AG10803 (cell line): ENCODE data around the gene CALU.

ENCODE experiments used
- DNase-seq: peaks from one replicate; pipeline ENCODE4 v3.0.0; 2010; ENCODE audit warnings: low read depth
- H3K4me3 ChIP-seq: 2 replicates; pipeline ENCODE4 v1.5.1; 2011; ENCODE audit warnings: mild to moderate bottlenecking, low read length, control low read depth
- TF ChIP-seq, protein P1 (sequence below): conservative IDR thresholded peaks from 2 replicates; pipeline ENCODE4 v1.5.1; 2011; ENCODE audit warnings: mild to moderate bottlenecking, low read length, control low read depth, inconsistent platforms

The CALU gene

GRCh38 chr7:128810473-128810872 is 71.3 kb downstream of the CALU start:
- no peak for DNase-seq
- H3K4me3 ChIP-seq: no peak overlapping the region
- TF ChIP-seq, protein P1, sequence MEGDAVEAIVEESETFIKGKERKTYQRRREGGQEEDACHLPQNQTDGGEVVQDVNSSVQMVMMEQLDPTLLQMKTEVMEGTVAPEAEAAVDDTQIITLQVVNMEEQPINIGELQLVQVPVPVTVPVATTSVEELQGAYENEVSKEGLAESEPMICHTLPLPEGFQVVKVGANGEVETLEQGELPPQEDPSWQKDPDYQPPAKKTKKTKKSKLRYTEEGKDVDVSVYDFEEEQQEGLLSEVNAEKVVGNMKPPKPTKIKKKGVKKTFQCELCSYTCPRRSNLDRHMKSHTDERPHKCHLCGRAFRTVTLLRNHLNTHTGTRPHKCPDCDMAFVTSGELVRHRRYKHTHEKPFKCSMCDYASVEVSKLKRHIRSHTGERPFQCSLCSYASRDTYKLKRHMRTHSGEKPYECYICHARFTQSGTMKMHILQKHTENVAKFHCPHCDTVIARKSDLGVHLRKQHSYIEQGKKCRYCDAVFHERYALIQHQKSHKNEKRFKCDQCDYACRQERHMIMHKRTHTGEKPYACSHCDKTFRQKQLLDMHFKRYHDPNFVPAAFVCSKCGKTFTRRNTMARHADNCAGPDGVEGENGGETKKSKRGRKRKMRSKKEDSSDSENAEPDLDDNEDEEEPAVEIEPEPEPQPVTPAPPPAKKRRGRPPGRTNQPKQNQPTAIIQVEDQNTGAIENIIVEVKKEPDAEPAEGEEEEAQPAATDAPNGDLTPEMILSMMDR: no peak

GRCh38 chr7:128810997-128811396 is 71.8 kb downstream of the CALU start:
- no peak overlapping the region for H3K4me3 ChIP-seq
- no peak for DNase-seq
- TF ChIP-seq, protein P1: no peak

- DNase-seq: no peak
- TF ChIP-seq, protein P1: no peak
- H3K4me3 ChIP-seq: no peak overlapping the region
These were observed 72.7 kb downstream of the CALU start for GRCh38 chr7:128811631-128812430.

DNA sequence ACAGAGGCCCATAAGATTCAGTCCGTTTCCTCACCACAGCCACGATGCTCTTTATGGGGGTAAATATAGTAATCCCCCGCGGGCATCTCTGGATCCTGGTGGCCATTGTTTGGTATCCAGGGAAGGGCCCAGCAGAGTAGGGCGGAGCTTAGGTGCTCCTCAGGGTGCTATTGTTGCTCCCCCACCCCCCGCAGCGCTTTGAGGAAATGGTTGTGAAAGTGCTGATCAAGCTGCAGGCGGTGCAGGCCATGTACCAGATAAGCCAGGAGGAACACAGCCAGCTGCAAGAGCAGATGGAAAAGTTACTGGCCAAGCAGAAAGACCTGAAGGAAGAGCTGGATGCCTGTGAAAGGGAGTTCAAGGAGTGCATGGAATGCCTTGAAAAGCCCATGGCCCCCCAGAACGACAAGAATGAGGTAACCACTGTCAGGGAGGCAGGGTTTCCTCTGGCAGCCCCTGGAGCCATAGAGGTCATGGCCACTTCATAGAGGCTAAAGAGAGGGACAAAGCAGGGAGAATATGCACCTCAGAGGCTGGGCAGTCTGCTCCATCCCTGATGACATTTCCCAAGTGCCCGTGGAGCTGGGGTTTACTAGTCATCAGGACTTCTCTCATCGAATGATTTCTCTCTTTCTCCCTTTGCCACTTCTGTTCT is 73.5 kb downstream of the CALU start:
- DNase-seq: no peak

GRCh38 chr7:128814499-128814898 is 75.3 kb downstream of the CALU start:
- DNase-seq: no peak
- TF ChIP-seq, protein P1: no peak
- no peak overlapping the region for H3K4me3 ChIP-seq

More for the DNA sequence above, 73.5 kb downstream of the CALU start:
- H3K4me3 ChIP-seq: no peak overlapping the region
- TF ChIP-seq, protein P1: no peak

DNA sequence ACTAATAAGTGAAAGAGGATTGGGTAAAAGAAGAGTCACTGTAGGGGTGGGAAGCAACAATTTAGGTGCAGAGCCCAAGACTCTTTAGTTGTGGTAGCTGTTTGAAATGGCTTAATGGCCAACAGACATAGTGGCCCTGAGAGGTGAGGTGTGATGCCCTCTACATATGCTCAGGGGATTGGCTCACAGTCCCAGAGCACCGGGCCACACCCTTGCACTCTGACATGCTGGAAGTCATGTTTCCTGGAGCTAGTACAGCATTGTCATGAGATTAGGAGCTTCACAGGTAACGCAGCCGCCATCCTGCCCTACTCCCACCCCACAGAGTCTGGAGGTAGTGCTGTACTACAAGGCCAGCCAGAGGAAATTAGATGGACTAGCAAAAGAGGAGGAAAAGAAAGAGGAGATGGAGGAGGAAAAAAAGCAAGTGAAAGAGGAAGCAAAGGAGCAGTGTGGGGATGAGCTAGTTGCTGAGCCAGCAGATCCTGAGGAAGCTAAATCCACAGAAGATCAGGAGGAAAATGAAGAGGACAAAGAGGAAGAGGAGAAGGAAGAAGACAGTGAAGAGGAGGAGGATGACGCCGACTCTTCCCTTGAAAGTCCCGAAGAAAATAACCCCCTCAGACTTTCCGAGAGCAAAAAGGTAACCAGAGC is 76.3 kb downstream of the CALU start:
- no peak for DNase-seq
- H3K4me3 ChIP-seq: no peak overlapping the region
- TF ChIP-seq, protein P1: no peak
